Measurements from ENCODE around the gene MEGF6.

GRCh38 chr1:3656450-3657095 lies 45.3 kb upstream of the MEGF6 start:
- TF ChIP-seq, protein P1, sequence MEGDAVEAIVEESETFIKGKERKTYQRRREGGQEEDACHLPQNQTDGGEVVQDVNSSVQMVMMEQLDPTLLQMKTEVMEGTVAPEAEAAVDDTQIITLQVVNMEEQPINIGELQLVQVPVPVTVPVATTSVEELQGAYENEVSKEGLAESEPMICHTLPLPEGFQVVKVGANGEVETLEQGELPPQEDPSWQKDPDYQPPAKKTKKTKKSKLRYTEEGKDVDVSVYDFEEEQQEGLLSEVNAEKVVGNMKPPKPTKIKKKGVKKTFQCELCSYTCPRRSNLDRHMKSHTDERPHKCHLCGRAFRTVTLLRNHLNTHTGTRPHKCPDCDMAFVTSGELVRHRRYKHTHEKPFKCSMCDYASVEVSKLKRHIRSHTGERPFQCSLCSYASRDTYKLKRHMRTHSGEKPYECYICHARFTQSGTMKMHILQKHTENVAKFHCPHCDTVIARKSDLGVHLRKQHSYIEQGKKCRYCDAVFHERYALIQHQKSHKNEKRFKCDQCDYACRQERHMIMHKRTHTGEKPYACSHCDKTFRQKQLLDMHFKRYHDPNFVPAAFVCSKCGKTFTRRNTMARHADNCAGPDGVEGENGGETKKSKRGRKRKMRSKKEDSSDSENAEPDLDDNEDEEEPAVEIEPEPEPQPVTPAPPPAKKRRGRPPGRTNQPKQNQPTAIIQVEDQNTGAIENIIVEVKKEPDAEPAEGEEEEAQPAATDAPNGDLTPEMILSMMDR (conservative IDR thresholded peaks at IDR 0.05): no peak
- no peak for TF ChIP-seq ZFX (IDR thresholded peaks at IDR 0.05)
